ENCODE measurements around the gene SYNCRIP. TPM values are rescaled to one million over a fixed set of nuclear protein-coding genes. Genes with fewer than 3 reads are reported as not detected.

The SYNCRIP gene
- total RNA-seq, 1 experiment from 2014 or later, result 189 TPM

DNA sequence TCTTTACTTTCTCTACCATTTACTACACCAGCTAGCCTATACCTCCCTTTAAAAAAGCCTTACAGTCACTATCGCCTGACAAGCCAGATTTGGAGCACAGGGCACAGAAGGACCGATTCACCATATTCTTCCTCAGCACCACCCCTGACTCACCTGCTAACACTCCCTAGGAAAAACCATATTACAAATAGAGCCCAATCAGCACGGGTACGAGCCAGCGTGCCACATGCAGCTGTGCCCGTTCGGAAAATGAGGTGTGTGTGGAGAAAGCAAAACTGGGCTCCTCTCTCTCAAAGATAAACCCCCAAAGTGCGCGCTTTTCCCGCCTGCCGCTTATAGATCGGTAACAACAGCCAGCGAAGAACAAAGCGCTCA lies 1.2 kb downstream of the SYNCRIP start (continued):
- TF ChIP-seq ELF1 (IDR thresholded peaks at IDR 0.05; ENCODE audit: borderline replicate concordance, low read depth) (no peak), SRF (IDR thresholded peaks at IDR 0.05; ENCODE audit: low read depth) (no peak), RAD21 (IDR thresholded peaks at IDR 0.05; ENCODE audit: low read depth) (no peak), REST (IDR thresholded peaks at IDR 0.05; ENCODE audit: low read depth) (no peak)

- Histone ChIP-seq H3K9ac (ENCODE audit: low read length) (peak overlapping the region; percentile 100), H4K20me1 (ENCODE audit: insufficient read depth) (peaks cover 48% of the 10 kb centered on the region), H3K4me2 (ENCODE audit: low read length) (peak overlapping the region; percentile 89), H2AFZ (ENCODE audit: low read depth, low read length, poor library complexity, severe bottlenecking) (no peak overlapping the region), H3K4me1 (ENCODE audit: control insufficient read depth in 1 of 2, insufficient read depth in 2 of 2, low read length in 2 of 2) (peaks cover 9 to 35% of the 10 kb centered on the region in 2 experiments; a peak in 3 of 4 replicates), H3K9me2 (ENCODE audit: insufficient read depth) (no peaks in the 10 kb centered on the region), H3K9me3 (ENCODE audit: control insufficient read depth in 1 of 2, insufficient read depth in 1 of 2, low read depth in 1 of 2, low read length in 2 of 2) (no peaks in the 10 kb centered on the region), H3K4me3 (replicated peaks in 1 of 2; ENCODE audit: low read depth in 1 of 2, low read length in 2 of 2) (peak overlapping the region; percentile 98 to 99), H3K27me3 (ENCODE audit: insufficient read depth, low read length) (no peaks in the 10 kb centered on the region), H3K79me2 (ENCODE audit: insufficient read depth, low read length) (peaks cover 72% of the 10 kb centered on the region), H3K27ac (ENCODE audit: low read depth, low read length) (no peak overlapping the region), H3K36me3 (ENCODE audit: control insufficient read depth in 1 of 2, insufficient read depth in 2 of 2, low read length in 2 of 2) (peaks cover 41 to 60% of the 10 kb centered on the region in 2 experiments)
- ChIA-PET CTCF (no interaction called here), RAD21 (ENCODE audit: low non-redundant PET in 1 of 2, low total read pairs in 2 of 2, uncharacterized antibody in 2 of 2, unreplicated experiment in 2 of 2) (no interaction called here), POLR2A (interaction anchor here (1.9 to 8.5 kb wide), 2 partner anchors 13 to 35 kb away, joined by 4 to 192 read pairs; no protein-coding TSS in a partner anchor)
- no peak for ATAC-seq
- no peak for DNase-seq (ENCODE audit: low read depth, low spot score)
- intact Hi-C loops (cut with micrococcal nuclease), result no loop called here
- no TSS peak for BruUV-seq (replicated peaks)
- TF ChIP-seq EGR1 (IDR thresholded peaks at IDR 0.05; ENCODE audit: low read depth) (no peak), ELF1 (IDR thresholded peaks at IDR 0.05; ENCODE audit: borderline replicate concordance, low read depth) (no peak), EZH2phosphoT487 (IDR thresholded peaks at IDR 0.05; ENCODE audit: borderline replicate concordance) (no peak), TCF7L2 (IDR thresholded peaks at IDR 0.05; ENCODE audit: borderline replicate concordance, extremely low read depth, insufficient read depth, insufficient read length) (no peak), EZH2 (IDR thresholded peaks at IDR 0.05) (no peak), RAD21 (IDR thresholded peaks at IDR 0.05; ENCODE audit: low read depth) (no peak), POLR2AphosphoS5 (IDR thresholded peaks at IDR 0.05; ENCODE audit: low read depth, low read length) (no peak), CEBPB (IDR thresholded peaks at IDR 0.05; ENCODE audit: low read depth) (no peak), CTCF (IDR thresholded peaks at IDR 0.05 in 2 of 3, conservative IDR thresholded peaks at IDR 0.05 in 1 of 3; ENCODE audit: borderline replicate concordance in 1 of 3, insufficient read depth in 1 of 3, low read depth in 2 of 3, low read length in 2 of 3) (no peak), JUND (IDR thresholded peaks at IDR 0.05) (no peak), CBX3 (IDR thresholded peaks at IDR 0.05; ENCODE audit: low read depth) (no peak), SRF (IDR thresholded peaks at IDR 0.05; ENCODE audit: low read depth) (no peak)
Measured at GRCh38 chr6:85640821-85641220, 1.9 kb downstream of the SYNCRIP start.

Data from HCT116 (cell line).